Karpas-422 (cell line): Measurements from ENCODE around the gene TMTC2. TPM values are rescaled to one million over a fixed set of nuclear protein-coding genes. Genes with fewer than 3 reads are reported as not detected.
"Not testable (repeated sequence)": the region's sequence is repeated elsewhere in the genome, so short reads cannot be mapped to it uniquely, and the experiment has no call there.

ENCODE experiments used
- DNase-seq: peaks from one replicate; pipeline ENCODE4 v3.0.0-alpha.2; 2015
- H2AFZ ChIP-seq: fragments of 200-600 bp; sonication (generic); 2 replicates; pipeline ENCODE4 v1.6.1; 2014; ENCODE audit warnings: antibody characterized with exemption, low read length, mixed read lengths
- H3K27ac ChIP-seq: fragments of 200-600 bp; sonication (generic); 2 replicates; pipeline ENCODE4 v1.5.1; 2014; ENCODE audit warnings: mild to moderate bottlenecking, low read length, moderate library complexity
- H3K27me3 ChIP-seq: fragments of 200-600 bp; sonication (generic); 2 replicates; pipeline ENCODE4 v1.6.1; 2014; ENCODE audit warnings: low read length, mixed read lengths
- H3K36me3 ChIP-seq: fragments of 200-600 bp; sonication (generic); 2 replicates; pipeline ENCODE4 v1.6.1; 2014; ENCODE audit warnings: low read length, mixed read lengths; ENCODE audit not compliant: insufficient read depth
- H3K4me1 ChIP-seq: fragments of 200-600 bp; sonication (generic); 2 replicates; pipeline ENCODE4 v1.6.1; 2014; ENCODE audit warnings: mild to moderate bottlenecking, low read length, mixed read lengths
- H3K4me2 ChIP-seq: fragments of 200-600 bp; sonication (generic); 2 replicates; pipeline ENCODE4 v1.6.1; 2014; ENCODE audit warnings: low read length, low read depth, mild to moderate bottlenecking; ENCODE audit not compliant: poor library complexity, severe bottlenecking
- H3K4me3 ChIP-seq: fragments of 200-600 bp; sonication (generic); 2 replicates; pipeline ENCODE4 v1.5.1; 2014; ENCODE audit warnings: mild to moderate bottlenecking, antibody characterized with exemption, low read length, mixed read lengths
- H3K79me2 ChIP-seq: fragments of 200-600 bp; sonication (generic); 2 replicates; pipeline ENCODE4 v1.6.1; 2014; ENCODE audit warnings: mild to moderate bottlenecking, low read length, mixed read lengths
- H3K9ac ChIP-seq: fragments of 200-600 bp; sonication (generic); 2 replicates; pipeline ENCODE4 v1.6.0; 2014; ENCODE audit warnings: low read length
- H3K9me2 ChIP-seq: fragments of 200-600 bp; sonication (generic), shearing (Covaris generic); replicated peaks from 2 replicates; pipeline ENCODE4 v1.6.0; 2014; ENCODE audit warnings: mild to moderate bottlenecking, low read length, moderate library complexity; ENCODE audit not compliant: insufficient read depth
- H3K9me3 ChIP-seq: fragments of 300-700, 200-600 bp; sonication (generic); 2 replicates; pipeline ENCODE4 v1.6.1; 2014; ENCODE audit warnings: low read length, mixed read lengths
- H4K20me1 ChIP-seq: fragments of 200-600 bp; sonication (generic); 2 replicates; pipeline ENCODE4 v1.6.1; 2014; ENCODE audit warnings: mild to moderate bottlenecking, antibody characterized with exemption, low read length, low read depth; ENCODE audit not compliant: insufficient read depth
- total RNA-seq: library from RNA; depleted of rRNA; stranded (reverse); fragments of >200 nt; shearing (Covaris generic); gene quantifications from 2 replicates; pipeline ENCODE4 v1.2.3, GENCODE V29; 2014; ENCODE audit warnings: low replicate concordance

Gene TMTC2
- total RNA-seq, 1 experiment from 2014 or later = 5.0 TPM

- Histone ChIP-seq H3K4me2 (no peak overlapping the region), H3K4me1 (no peaks in the 10 kb centered on the region), H2AFZ (no peak overlapping the region), H4K20me1 (no peaks in the 10 kb centered on the region), H3K79me2 (no peaks in the 10 kb centered on the region), H3K27me3 (no peaks in the 10 kb centered on the region), H3K9ac (no peak overlapping the region), H3K27ac (no peak overlapping the region), H3K9me2 (no peaks in the 10 kb centered on the region), H3K4me3 (no peak overlapping the region), H3K36me3 (no peaks in the 10 kb centered on the region), H3K9me3 (0 out of 2 replicates have a peak, but pooled peaks cover 2% of the 10 kb centered on the region)
- no peak for DNase-seq
These were observed 428.3 kb downstream of the TMTC2 start for GRCh38 chr12:83114966-83115365.

- H3K36me3 ChIP-seq, H3K4me2 ChIP-seq, H3K79me2 ChIP-seq, H3K9ac ChIP-seq, H2AFZ ChIP-seq, DNase-seq, H3K9me3 ChIP-seq, H3K4me3 ChIP-seq, H3K27ac ChIP-seq, H3K9me2 ChIP-seq, H3K4me1 ChIP-seq, H3K27me3 ChIP-seq, H4K20me1 ChIP-seq: not testable (repeated sequence)
These were observed 431.2 kb downstream of the TMTC2 start for GRCh38 chr12:83117926-83118325.

- H3K79me2 ChIP-seq = no peaks in the 10 kb centered on the region
- no peaks in the 10 kb centered on the region; the same call in 1 of the 2 replicates for H3K9me3 ChIP-seq
- H2AFZ ChIP-seq = no peak overlapping the region
- H4K20me1 ChIP-seq = no peaks in the 10 kb centered on the region
- H3K4me2 ChIP-seq = no peak overlapping the region
- H3K27me3 ChIP-seq = no peaks in the 10 kb centered on the region
- no peaks in the 10 kb centered on the region for H3K36me3 ChIP-seq
- H3K9me2 ChIP-seq = no peaks in the 10 kb centered on the region
- H3K27ac ChIP-seq = no peak overlapping the region
- H3K4me3 ChIP-seq = no peak overlapping the region
- H3K4me1 ChIP-seq = no peaks in the 10 kb centered on the region
- DNase-seq = no peak
- no peak overlapping the region for H3K9ac ChIP-seq
These were observed 435.4 kb downstream of the TMTC2 start for GRCh38 chr12:83121897-83122622.

GRCh38 chr12:83122623-83122934, 435.9 kb downstream of the TMTC2 start:
- Histone ChIP-seq H3K9me2 (no peaks in the 10 kb centered on the region), H3K4me2 (no peak overlapping the region), H3K9ac (no peak overlapping the region), H3K27ac (no peak overlapping the region), H4K20me1 (no peaks in the 10 kb centered on the region), H3K4me1 (no peaks in the 10 kb centered on the region), H3K79me2 (no peaks in the 10 kb centered on the region), H3K36me3 (no peaks in the 10 kb centered on the region), H3K4me3 (no peak overlapping the region), H2AFZ (no peak overlapping the region), H3K9me3 (no peaks in the 10 kb centered on the region; the same call in 1 of the 2 replicates), H3K27me3 (no peaks in the 10 kb centered on the region)
- no peak for DNase-seq

GRCh38 chr12:83123039-83123438, 436.3 kb downstream of the TMTC2 start:
- no peaks in the 10 kb centered on the region for H3K36me3 ChIP-seq
- no peak overlapping the region for H3K4me3 ChIP-seq
- H3K27me3 ChIP-seq = no peaks in the 10 kb centered on the region

GRCh38 chr12:83128540-83128939, 441.8 kb downstream of the TMTC2 start:
- no peak overlapping the region for H3K4me3 ChIP-seq
- no peaks in the 10 kb centered on the region for H3K27me3 ChIP-seq
- H3K9me3 ChIP-seq = no peaks in the 10 kb centered on the region
- H3K9me2 ChIP-seq = no peaks in the 10 kb centered on the region
- DNase-seq = no peak
- no peak overlapping the region for H2AFZ ChIP-seq
- no peaks in the 10 kb centered on the region for H3K79me2 ChIP-seq
- H3K9ac ChIP-seq = no peak overlapping the region
- no peaks in the 10 kb centered on the region for H3K4me1 ChIP-seq
- no peak overlapping the region for H3K4me2 ChIP-seq
- no peaks in the 10 kb centered on the region for H3K36me3 ChIP-seq
- no peak overlapping the region for H3K27ac ChIP-seq
- no peaks in the 10 kb centered on the region for H4K20me1 ChIP-seq

More at GRCh38 chr12:83123039-83123438, 436.3 kb downstream of the TMTC2 start:
- no peak for DNase-seq
- Histone ChIP-seq H3K4me1 (no peaks in the 10 kb centered on the region), H3K27ac (no peak overlapping the region), H3K79me2 (no peaks in the 10 kb centered on the region), H2AFZ (no peak overlapping the region), H4K20me1 (no peaks in the 10 kb centered on the region), H3K9me3 (no peaks in the 10 kb centered on the region; the same call in 1 of the 2 replicates), H3K9me2 (no peaks in the 10 kb centered on the region), H3K9ac (no peak overlapping the region), H3K4me2 (no peak overlapping the region)

GRCh38 chr12:83130178-83130577, 443.5 kb downstream of the TMTC2 start:
- no peaks in the 10 kb centered on the region for H4K20me1 ChIP-seq
- no peaks in the 10 kb centered on the region for H3K4me1 ChIP-seq
- no peaks in the 10 kb centered on the region for H3K27me3 ChIP-seq
- H3K79me2 ChIP-seq = no peaks in the 10 kb centered on the region
- H3K4me3 ChIP-seq = no peak overlapping the region
- H3K9ac ChIP-seq = no peak overlapping the region
- no peaks in the 10 kb centered on the region for H3K9me3 ChIP-seq
- no peaks in the 10 kb centered on the region for H3K36me3 ChIP-seq
- no peaks in the 10 kb centered on the region for H3K9me2 ChIP-seq
- H2AFZ ChIP-seq = no peak overlapping the region
- no peak for DNase-seq
- no peak overlapping the region for H3K4me2 ChIP-seq
- H3K27ac ChIP-seq = no peak overlapping the region

- no peak overlapping the region for H3K27ac ChIP-seq
- no peak overlapping the region for H3K4me3 ChIP-seq
- no peak for DNase-seq
- H3K4me2 ChIP-seq = no peak overlapping the region
- H3K27me3 ChIP-seq = no peaks in the 10 kb centered on the region
- H3K9ac ChIP-seq = no peak overlapping the region
- no peak overlapping the region for H2AFZ ChIP-seq
- H3K9me2 ChIP-seq = no peaks in the 10 kb centered on the region
- H3K9me3 ChIP-seq = no peaks in the 10 kb centered on the region
- no peaks in the 10 kb centered on the region for H3K4me1 ChIP-seq
- no peaks in the 10 kb centered on the region for H4K20me1 ChIP-seq
- H3K36me3 ChIP-seq = no peaks in the 10 kb centered on the region
- H3K79me2 ChIP-seq = no peaks in the 10 kb centered on the region
These were observed 445.7 kb downstream of the TMTC2 start for GRCh38 chr12:83132360-83132759.
